Activated B cell treated with CpG ODN at 0.5 μM for 24 hours (primary cell): ENCODE measurements around the gene CCDC30. TPM values are rescaled to one million over a fixed set of nuclear protein-coding genes. Genes with fewer than 3 reads are reported as not detected.

Experiments
- ATAC-seq: fragments of 200-7000 bp; cut with Tn5 transposase; one replicate; pipeline ENCODE4 v1.10.0; 2021; ENCODE audit warnings: low read depth, mild to moderate bottlenecking, moderate library complexity
- CTCF ChIA-PET: fragments of 350-600 bp; sonication (Branson Sonifier 250); formaldehyde crosslinking; loops from one replicate; lab custom pipeline; 2021; ENCODE audit warnings: antibody characterized with exemption; lab: Charles Lee
- POLR2A ChIA-PET: fragments of 350-600 bp; sonication (Branson Sonifier 250); formaldehyde crosslinking; loops from one replicate; lab custom pipeline; 2021; ENCODE audit warnings: antibody characterized with exemption; lab: Charles Lee
- DNase-seq: peaks from one replicate; pipeline ENCODE4 v3.0.0; 2022
- H3K27ac Mint-ChIP-seq: one replicate; pipeline ENCODE4 v1.8.0; 2020; ENCODE audit warnings: mixed read lengths
- H3K27me3 Mint-ChIP-seq: one replicate; pipeline ENCODE4 v1.8.0; 2021; ENCODE audit warnings: mixed read lengths
- H3K36me3 Mint-ChIP-seq: one replicate; pipeline ENCODE4 v1.8.0; 2021; ENCODE audit warnings: low read depth, mixed read lengths
- H3K4me1 Mint-ChIP-seq: one replicate; pipeline ENCODE4 v1.8.0; 2021; ENCODE audit warnings: mixed read lengths
- H3K4me3 Mint-ChIP-seq: one replicate; pipeline ENCODE4 v1.8.0; 2020; ENCODE audit warnings: mild to moderate bottlenecking, mixed read lengths
- H3K9me3 Mint-ChIP-seq: one replicate; pipeline ENCODE4 v1.8.0; 2020; ENCODE audit warnings: mixed read lengths
- intact Hi-C: fragments of 100-400 bp; cut with micrococcal nuclease; formaldehyde crosslinking; loops from one replicate; pipeline ENCODE4 v1.15.1; 2024
- total RNA-seq: library from RNA; stranded (reverse); gene quantifications from 2 replicates; pipeline ENCODE4 v1.2.3, GENCODE V29; 2022
- TF ChIP-seq, protein P1 (sequence below): fragments of 200-600 bp; IDR thresholded peaks from one replicate; pipeline ENCODE4 v1.8.0; 2022; ENCODE audit warnings: antibody characterized with exemption, mild to moderate bottlenecking

The CCDC30 gene
- total RNA-seq, 1 donor from 2014 or later, result 3.5 TPM

DNA sequence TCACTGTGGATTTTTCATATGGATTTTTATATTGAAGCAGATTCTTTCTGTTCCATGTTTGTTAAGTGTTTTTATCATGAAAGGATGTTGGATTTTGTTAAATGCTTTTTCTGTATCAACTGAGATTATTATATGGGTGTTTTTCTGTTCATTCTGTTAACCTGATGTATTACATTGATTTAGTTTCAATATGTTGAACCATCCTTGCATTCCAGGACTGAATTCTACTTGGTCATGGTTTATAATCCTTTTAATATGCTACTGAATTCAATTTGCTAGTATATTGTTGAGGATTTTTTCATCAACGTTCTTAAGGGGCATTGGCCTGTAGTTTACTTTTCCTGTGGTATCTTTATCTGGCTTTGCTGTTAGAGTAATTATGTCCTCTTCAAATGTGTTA lies 55.8 kb downstream of the CCDC30 start:
- H3K4me1 Mint-ChIP-seq, result no peaks in the 10 kb centered on the region
- CTCF ChIA-PET, result no interaction called here
- DNase-seq (no peak), ATAC-seq (no peak)
- peaks cover 47% of the 10 kb centered on the region for H3K9me3 Mint-ChIP-seq
- intact Hi-C loops, result no loop called here
- POLR2A ChIA-PET, result no interaction called here
- H3K27me3 Mint-ChIP-seq, result no peaks in the 10 kb centered on the region
- TF ChIP-seq, protein P1, sequence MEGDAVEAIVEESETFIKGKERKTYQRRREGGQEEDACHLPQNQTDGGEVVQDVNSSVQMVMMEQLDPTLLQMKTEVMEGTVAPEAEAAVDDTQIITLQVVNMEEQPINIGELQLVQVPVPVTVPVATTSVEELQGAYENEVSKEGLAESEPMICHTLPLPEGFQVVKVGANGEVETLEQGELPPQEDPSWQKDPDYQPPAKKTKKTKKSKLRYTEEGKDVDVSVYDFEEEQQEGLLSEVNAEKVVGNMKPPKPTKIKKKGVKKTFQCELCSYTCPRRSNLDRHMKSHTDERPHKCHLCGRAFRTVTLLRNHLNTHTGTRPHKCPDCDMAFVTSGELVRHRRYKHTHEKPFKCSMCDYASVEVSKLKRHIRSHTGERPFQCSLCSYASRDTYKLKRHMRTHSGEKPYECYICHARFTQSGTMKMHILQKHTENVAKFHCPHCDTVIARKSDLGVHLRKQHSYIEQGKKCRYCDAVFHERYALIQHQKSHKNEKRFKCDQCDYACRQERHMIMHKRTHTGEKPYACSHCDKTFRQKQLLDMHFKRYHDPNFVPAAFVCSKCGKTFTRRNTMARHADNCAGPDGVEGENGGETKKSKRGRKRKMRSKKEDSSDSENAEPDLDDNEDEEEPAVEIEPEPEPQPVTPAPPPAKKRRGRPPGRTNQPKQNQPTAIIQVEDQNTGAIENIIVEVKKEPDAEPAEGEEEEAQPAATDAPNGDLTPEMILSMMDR, result no peak
- no peak overlapping the region for H3K27ac Mint-ChIP-seq
- no peak overlapping the region for H3K4me3 Mint-ChIP-seq
- H3K36me3 Mint-ChIP-seq, result peaks cover 53% of the 10 kb centered on the region

DNA sequence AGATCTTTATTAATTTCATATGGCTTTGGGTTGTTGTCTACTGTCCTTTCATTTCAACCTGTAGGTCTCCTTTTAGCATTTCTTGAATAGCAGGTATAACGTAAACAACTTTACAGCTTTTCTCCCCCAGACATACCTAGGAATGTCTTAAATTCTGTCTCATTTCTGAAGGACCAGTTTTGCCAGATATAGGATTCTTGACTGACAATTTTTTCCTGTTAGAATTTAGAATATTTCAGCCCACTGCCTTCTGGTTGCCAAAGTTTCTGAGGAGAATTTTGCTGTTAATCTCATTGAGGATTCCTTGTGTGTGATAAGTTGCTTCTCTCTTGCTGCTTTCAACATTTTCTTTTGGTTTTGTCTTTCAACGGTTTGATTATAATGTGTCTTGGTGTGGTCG lies 60.1 kb downstream of the CCDC30 start:
- TF ChIP-seq, protein P1, result no peak
- no peak for DNase-seq
- Mint-ChIP-seq H3K4me3 (no peak overlapping the region), H3K36me3 (peaks cover 37% of the 10 kb centered on the region), H3K27ac (no peak overlapping the region), H3K27me3 (no peaks in the 10 kb centered on the region), H3K4me1 (no peaks in the 10 kb centered on the region), H3K9me3 (peaks cover 33% of the 10 kb centered on the region)
- intact Hi-C loops, result no loop called here
- POLR2A ChIA-PET, result no interaction called here
- CTCF ChIA-PET, result no interaction called here
- ATAC-seq, result no peak

DNA sequence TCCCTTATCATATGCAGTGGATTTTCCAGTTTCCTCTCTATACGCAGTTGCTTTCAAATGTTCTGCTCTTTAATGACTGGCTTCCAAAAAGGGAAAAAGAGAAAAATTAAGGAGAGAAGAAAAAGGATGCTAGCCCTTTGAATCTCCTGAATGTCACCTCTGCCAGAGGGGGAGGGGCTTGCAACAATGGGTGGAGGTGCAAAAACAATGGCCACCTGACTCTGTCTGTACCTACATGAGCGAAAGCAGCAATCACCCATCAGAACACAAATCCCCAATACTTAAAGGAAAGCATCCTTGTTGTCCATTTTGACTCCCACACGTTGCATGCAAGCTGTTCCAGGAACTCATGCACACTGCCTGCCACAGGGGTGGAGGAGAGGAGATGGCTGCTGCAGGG lies 61.2 kb downstream of the CCDC30 start:
- DNase-seq (no peak), ATAC-seq (no peak)
- Mint-ChIP-seq H3K27me3 (no peaks in the 10 kb centered on the region), H3K4me1 (no peaks in the 10 kb centered on the region), H3K9me3 (peaks cover 24% of the 10 kb centered on the region), H3K4me3 (no peak overlapping the region), H3K36me3 (peaks cover 29% of the 10 kb centered on the region), H3K27ac (no peak overlapping the region)
- intact Hi-C loops, result no loop called here
- CTCF ChIA-PET, result no interaction called here
- TF ChIP-seq, protein P1, result no peak
- POLR2A ChIA-PET, result no interaction called here

DNA sequence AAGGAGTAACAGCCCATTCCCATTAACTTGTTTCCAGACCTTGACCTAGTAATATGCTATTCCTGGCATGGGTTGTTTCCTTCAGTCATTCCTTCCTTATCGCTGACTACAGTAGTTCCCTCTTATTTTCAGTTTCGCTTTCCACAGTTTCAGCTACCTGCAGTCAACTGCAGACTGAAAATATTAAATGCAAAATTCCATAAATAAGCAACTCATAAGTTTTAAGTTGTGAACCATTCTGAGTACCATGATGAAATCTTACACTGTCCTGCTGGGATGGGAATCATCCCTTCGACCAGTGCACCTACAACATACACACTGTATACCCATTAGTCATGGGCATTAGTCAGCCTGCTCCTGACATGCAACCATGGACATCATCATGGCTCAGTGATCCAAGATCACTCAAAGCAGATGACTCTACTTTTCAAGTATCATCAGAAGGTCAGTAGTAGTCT lies 66.7 kb downstream of the CCDC30 start:
- ChIA-PET CTCF (no interaction called here), POLR2A (no interaction called here)
- intact Hi-C loops, result no loop called here

DNA sequence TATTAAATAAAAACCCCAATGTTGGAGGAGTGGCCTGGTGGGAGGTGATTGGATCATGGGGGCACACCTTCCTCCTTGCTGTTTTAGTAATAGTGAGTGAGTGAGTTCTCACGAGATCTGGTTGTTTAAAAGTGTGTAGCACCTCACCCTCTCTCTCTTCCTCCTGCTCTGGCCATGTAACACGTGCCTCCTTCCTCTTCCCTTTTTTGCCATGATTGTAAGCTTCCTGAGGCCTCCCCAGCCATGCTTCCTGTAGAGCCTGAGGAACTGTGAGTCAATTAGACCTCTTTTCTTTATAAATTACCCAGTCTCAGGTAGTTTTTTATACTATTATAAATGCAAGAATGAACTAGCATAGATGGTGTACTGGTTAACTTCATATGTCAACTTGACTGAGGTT lies 68.0 kb downstream of the CCDC30 start:
- Mint-ChIP-seq H3K4me3 (no peak overlapping the region), H3K9me3 (no peaks in the 10 kb centered on the region), H3K27ac (no peak overlapping the region), H3K36me3 (no peaks in the 10 kb centered on the region), H3K27me3 (no peaks in the 10 kb centered on the region), H3K4me1 (peaks cover 7% of the 10 kb centered on the region)
- DNase-seq (no peak), ATAC-seq (no peak)
- CTCF ChIA-PET, result no interaction called here
- POLR2A ChIA-PET, result no interaction called here
- intact Hi-C loops, result no loop called here
- TF ChIP-seq, protein P1, result no peak

More for the DNA sequence above, 66.7 kb downstream of the CCDC30 start:
- DNase-seq (no peak), ATAC-seq (peak; percentile 45)
- Mint-ChIP-seq H3K4me3 (peak overlapping the region; percentile 58), H3K36me3 (peaks cover 3% of the 10 kb centered on the region), H3K27ac (no peak overlapping the region), H3K4me1 (peaks cover 7% of the 10 kb centered on the region), H3K9me3 (peaks cover 4% of the 10 kb centered on the region), H3K27me3 (no peaks in the 10 kb centered on the region)
- TF ChIP-seq, protein P1, result no peak
